Measurements from ENCODE around the gene DCAF12. TPM values are rescaled to one million over a fixed set of nuclear protein-coding genes. Genes with fewer than 3 reads are reported as not detected.
A peak's percentile ranks its signal among the peaks of the same experiment; 100 is the strongest.

Gene DCAF12
- total and polyA plus RNA-seq, 10 donors = 5.6 to 107 (median 38.4) TPM

DNA sequence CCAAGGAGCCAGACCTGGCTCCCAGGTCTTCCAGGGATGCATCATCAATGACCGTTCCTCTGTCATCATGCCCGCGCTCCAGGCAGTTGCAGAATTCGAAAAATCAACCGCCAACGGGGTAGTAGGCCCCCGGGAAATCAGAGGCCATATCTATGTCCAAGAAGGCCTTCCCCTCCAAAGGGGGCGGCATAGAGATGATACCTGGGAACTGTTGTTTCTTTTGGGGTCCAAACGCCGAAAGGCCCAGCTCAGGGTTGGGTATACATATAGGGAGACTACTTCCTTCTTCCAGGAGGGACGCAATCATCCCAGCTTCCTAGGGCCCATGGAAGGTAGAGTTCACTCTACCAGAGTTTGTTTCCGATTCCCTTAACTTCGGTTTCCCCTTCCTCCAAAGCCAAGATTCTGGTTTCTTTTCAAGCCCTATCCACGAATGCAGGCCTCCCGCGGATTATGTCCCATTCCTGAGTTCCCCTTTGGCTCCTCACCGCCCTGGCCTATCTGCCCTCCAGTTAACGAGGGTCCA is 754 bp downstream of the DCAF12 start:
- Histone ChIP-seq H3K27ac (peak overlapping the region; percentile 85 to 98 (median 92)), H3K27me3 (replicated peaks in 1 of 7) (peaks cover 0 to 78% (median 11%) of the 10 kb centered on the region in 7 donors), H3K4me3 (peak overlapping the region; percentile 68 to 90 (median 86)), H3K9me3 (no peaks in the 10 kb centered on the region), H3K36me3 (peaks cover 0 to 32% (median 0%) of the 10 kb centered on the region in 6 donors), H3K4me1 (peaks cover 36 to 69% (median 52%) of the 10 kb centered on the region in 6 donors)
- 2 to 6% (median 3%) methylated on average over 17 to 18 of the region's 18 CpGs for WGBS, 5 donors
- DNase-seq = peak; percentile 62
- intact Hi-C loops (cut with DNase I; ENCODE audit: low total_unique reads) = loop anchor here (10.0 kb wide), 1 partner anchor 49 kb away; the partner anchor contains the start of gene UBAP1
- TF ChIP-seq POLR2A (IDR thresholded peaks at IDR 0.05) (no peak), POLR2AphosphoS5 (IDR thresholded peaks at IDR 0.05) (no peak)
- TF ChIP-seq, protein P1, sequence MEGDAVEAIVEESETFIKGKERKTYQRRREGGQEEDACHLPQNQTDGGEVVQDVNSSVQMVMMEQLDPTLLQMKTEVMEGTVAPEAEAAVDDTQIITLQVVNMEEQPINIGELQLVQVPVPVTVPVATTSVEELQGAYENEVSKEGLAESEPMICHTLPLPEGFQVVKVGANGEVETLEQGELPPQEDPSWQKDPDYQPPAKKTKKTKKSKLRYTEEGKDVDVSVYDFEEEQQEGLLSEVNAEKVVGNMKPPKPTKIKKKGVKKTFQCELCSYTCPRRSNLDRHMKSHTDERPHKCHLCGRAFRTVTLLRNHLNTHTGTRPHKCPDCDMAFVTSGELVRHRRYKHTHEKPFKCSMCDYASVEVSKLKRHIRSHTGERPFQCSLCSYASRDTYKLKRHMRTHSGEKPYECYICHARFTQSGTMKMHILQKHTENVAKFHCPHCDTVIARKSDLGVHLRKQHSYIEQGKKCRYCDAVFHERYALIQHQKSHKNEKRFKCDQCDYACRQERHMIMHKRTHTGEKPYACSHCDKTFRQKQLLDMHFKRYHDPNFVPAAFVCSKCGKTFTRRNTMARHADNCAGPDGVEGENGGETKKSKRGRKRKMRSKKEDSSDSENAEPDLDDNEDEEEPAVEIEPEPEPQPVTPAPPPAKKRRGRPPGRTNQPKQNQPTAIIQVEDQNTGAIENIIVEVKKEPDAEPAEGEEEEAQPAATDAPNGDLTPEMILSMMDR (IDR thresholded peaks at IDR 0.05 in 8 of 11, conservative IDR thresholded peaks at IDR 0.05 in 3 of 11) = no peak

DNA sequence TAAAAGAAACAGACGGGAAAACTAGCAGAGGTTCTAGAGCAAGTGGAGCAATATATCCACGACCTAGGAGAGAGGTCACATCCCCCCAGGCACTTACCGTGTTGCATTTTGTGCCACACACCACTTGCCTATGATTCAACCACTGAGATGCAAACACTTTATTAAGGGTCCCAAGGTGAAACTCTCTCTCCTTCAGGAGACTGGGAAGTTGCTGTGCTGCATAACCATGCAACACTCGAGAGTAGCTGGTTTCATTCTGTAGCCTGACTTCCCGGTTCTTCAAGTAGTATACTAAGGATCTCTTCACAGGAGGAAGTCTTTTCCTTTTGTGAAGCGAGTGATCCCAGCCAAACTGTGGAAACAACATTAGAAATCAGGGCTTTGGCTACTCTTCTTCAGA is 1.6 kb downstream of the DCAF12 start:
- Histone ChIP-seq H3K4me3 (peak overlapping the region; percentile 68 to 90 (median 86)), H3K4me1 (peaks cover 36 to 77% (median 54%) of the 10 kb centered on the region in 6 donors), H3K36me3 (peaks cover 0 to 40% (median 0%) of the 10 kb centered on the region in 6 donors), H3K27me3 (replicated peaks in 1 of 7) (peaks cover 0 to 78% (median 8%) of the 10 kb centered on the region in 7 donors), H3K27ac (peak overlapping the region in 7 of 8 donors; percentile 89 to 98 (median 93)), H3K9me3 (no peaks in the 10 kb centered on the region)
- WGBS, 5 donors = 12 to 21% (median 18%) methylated on average over 6 of the region's 6 CpGs
- DNase-seq = no peak
- intact Hi-C loops (cut with DNase I; ENCODE audit: low total_unique reads) = loop anchor here (10.0 kb wide), 1 partner anchor 50 kb away; the partner anchor contains the start of gene UBAP1
- TF ChIP-seq, protein P1 (IDR thresholded peaks at IDR 0.05 in 8 of 11, conservative IDR thresholded peaks at IDR 0.05 in 3 of 11) = no peak
- TF ChIP-seq POLR2A (IDR thresholded peaks at IDR 0.05) (no peak), POLR2AphosphoS5 (IDR thresholded peaks at IDR 0.05) (no peak)

DNA sequence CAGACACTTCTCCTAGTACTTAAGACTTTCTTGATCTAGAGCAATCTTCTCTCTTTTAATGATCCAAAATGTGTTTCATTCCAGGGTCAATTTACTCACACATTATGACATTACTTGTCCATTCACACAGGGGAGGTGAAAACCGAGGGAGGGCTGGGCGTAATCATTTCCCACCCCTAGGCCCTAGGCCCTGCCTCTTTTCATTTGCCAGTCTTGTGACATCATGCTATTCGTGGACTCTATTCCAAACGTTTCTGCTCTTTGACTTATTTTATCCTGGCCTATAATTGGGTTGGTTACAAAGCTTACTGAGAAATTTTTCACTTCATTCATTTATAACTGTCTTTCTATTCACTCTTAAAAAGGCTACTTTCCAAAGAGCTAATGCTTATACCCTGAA is 2.4 kb downstream of the DCAF12 start:
- intact Hi-C loops (cut with DNase I; ENCODE audit: low total_unique reads) = loop anchor here (10.0 kb wide), 1 partner anchor 51 kb away; the partner anchor contains the start of gene UBAP1
- peak; percentile 64 for DNase-seq
- WGBS, 5 donors = 13 to 27% (median 23%) methylated on average over 4 of the region's 4 CpGs

More for the DNA sequence above, 2.4 kb downstream of the DCAF12 start:
- TF ChIP-seq POLR2A (IDR thresholded peaks at IDR 0.05) (no peak), POLR2AphosphoS5 (IDR thresholded peaks at IDR 0.05) (no peak)
- TF ChIP-seq, protein P1 (IDR thresholded peaks at IDR 0.05 in 8 of 11, conservative IDR thresholded peaks at IDR 0.05 in 3 of 11) = no peak
- Histone ChIP-seq H3K4me1 (peaks cover 36 to 84% (median 54%) of the 10 kb centered on the region in 6 donors), H3K36me3 (peaks cover 0 to 49% (median 0%) of the 10 kb centered on the region in 6 donors), H3K27ac (peak overlapping the region in 7 of 8 donors; percentile 29 to 98 (median 93)), H3K4me3 (peak overlapping the region in 4 of 8 donors; percentile 15 to 89 (median 83)), H3K9me3 (no peaks in the 10 kb centered on the region), H3K27me3 (replicated peaks in 1 of 7) (peaks cover 0 to 76% (median 6%) of the 10 kb centered on the region in 7 donors)
